Activated CD4-positive, alpha-beta T cell treated with anti-CD3 and anti-CD28 coated beads, Interleukin-2, amount 50 U/mL, for 24 hours (primary cell): ENCODE data around the gene PON3.
"Not testable (repeated sequence)": the region's sequence is repeated elsewhere in the genome, so short reads cannot be mapped to it uniquely, and the experiment has no call there.

ENCODE experiments used
- DNase-seq, 2 donors: peaks; one replicate each; pipeline ENCODE4 v3.0.0-alpha.2; 2020; ENCODE audit warnings: low read depth in 1 of 2, low spot score in 1 of 2

PON3 gene

GRCh38 chr7:95412075-95412474 lies 15.9 kb upstream of the PON3 start:
- no peak for DNase-seq

DNA sequence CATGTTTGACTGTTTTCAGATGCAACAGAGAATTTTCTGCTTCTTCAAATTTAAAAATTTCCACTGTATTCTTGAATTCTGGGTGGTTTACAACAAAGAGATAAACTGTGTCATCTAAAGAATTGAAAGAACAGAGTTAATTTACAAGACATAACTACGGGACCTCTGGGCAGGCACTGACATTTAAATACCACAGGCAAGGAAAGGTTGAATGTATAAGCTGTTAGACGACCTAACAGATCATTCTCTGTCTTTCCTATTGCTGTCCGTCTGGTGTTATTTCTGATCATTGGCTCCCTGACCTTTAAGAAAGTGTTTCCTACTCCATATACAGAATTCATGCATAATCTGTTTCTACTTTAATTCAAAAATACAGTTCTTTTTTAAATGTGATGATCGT lies 15.5 kb upstream of the PON3 start:
- DNase-seq: no peak

GRCh38 chr7:95411036-95411435 lies 14.9 kb upstream of the PON3 start:
- DNase-seq: no peak

- DNase-seq: no peak
These were observed 11.6 kb upstream of the PON3 start for GRCh38 chr7:95407751-95408150.

GRCh38 chr7:95405800-95406199 lies 9.6 kb upstream of the PON3 start:
- DNase-seq: no peak

DNA sequence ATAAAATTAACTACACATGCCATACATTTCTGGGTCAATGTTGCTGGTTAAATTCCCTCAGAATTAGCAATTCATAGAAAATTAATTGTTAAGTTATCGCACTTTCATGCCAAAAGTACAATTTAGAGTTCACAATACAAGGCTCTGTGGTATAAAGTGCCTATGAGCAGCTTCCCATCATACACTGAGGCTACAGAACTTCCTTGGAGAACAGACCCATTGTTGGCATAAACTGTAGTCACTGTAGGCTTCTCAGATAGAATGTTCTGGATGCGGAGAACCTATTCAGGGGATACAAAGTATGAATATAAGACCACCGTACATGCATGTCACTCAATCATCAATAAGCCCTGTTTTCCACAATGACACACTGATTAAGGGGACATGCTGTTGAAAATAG lies 9.0 kb upstream of the PON3 start:
- no peak for DNase-seq

GRCh38 chr7:95404316-95404865 lies 8.2 kb upstream of the PON3 start:
- DNase-seq: no peak

- DNase-seq: no peak
These were observed 2.2 kb upstream of the PON3 start for GRCh38 chr7:95398155-95398940.

DNA sequence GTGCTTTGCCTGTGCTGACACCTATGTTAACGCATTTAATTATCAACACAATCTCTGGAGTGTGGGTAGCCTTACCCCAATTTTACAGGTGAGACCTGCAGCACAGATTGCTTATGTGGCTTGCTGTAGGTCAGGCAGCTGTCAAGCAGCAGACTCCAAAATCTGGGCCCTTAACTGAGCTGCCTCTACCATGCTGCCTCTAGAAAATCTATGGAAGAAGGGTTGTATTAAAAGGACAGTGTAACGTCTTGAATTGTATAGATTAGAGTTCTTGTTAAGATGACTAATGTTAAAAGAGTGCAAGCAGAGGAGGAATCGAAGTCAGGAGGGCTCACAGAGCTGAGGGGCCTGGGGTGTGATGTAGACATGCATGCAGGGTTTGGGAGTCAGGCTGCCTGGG lies 1.2 kb upstream of the PON3 start:
- no peak for DNase-seq

GRCh38 chr7:95395755-95396135 lies 430 bp downstream of the PON3 start:
- no peak for DNase-seq

DNA sequence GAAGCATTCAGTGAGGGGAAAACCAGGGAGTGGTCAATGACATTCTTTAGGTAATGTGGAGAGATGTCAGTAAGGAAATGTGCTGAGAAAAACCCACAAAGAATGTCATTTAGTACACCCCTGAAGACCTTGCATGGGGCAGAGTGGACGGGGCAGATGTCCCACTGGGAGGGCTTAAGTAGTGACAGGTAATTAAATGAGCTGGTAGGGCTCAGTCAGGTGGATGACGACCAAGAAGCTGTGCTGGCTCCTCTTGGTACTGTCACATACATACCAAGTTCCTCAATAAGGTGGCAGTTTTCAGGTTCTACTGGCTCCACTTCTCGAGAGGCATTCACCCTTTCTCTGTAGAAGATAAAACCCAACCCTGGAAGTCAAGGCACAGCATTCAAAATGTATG lies 1.8 kb downstream of the PON3 start:
- DNase-seq: no peak

- DNase-seq: no peak
These were observed 4.4 kb downstream of the PON3 start for GRCh38 chr7:95391761-95392160.

- DNase-seq: no peak
These were observed 6.7 kb downstream of the PON3 start for GRCh38 chr7:95389516-95389915.

DNA sequence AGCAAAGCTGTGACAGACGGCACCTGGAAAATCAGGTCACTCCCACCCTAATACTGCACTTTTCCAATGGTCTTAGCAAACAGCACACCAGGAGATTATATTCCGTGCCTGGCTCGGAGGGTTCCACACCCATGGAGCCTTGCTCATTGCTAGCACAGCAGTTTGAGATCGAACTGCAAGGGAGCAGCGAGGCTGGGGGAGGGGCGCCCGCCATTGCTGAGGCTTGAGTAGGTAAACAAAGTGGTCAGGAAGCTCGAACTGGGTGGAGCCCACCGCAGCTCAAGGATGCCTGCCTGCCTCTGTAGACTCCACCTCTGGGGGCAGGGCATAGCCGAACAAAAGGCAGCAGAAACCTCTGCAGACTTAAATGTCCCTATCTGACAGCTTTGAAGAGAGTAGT lies 16.7 kb downstream of the PON3 start:
- not testable (repeated sequence) for DNase-seq

- DNase-seq: no peak
These were observed 19.4 kb downstream of the PON3 start for GRCh38 chr7:95376632-95377400.

GRCh38 chr7:95375591-95376257 lies 20.5 kb downstream of the PON3 start:
- no peak for DNase-seq

- DNase-seq: no peak
These were observed 22.9 kb downstream of the PON3 start for GRCh38 chr7:95373323-95373722.

DNA sequence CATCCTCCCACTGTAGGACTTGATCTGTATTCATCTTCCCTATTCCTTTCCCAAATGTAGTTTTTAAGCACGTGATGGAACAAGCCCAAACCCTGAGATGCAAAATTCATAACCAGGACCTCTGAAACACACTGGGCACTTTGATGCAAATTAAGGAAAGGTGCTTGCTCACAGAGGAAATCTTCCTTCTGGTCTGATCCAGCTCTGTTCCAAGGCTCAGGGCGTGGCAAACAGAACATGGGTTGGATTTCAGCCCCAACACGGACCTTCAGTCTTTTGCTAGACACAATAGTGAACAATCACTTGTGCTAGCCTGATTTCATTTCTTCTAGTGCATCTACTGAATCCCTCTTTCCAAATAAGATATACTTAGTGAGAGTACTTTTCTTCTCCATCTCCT lies 27.9 kb downstream of the PON3 start:
- no peak for DNase-seq

- DNase-seq: no peak
These were observed 28.6 kb downstream of the PON3 start for GRCh38 chr7:95367606-95368005.

- no peak for DNase-seq
These were observed 31.0 kb downstream of the PON3 start for GRCh38 chr7:95365151-95365550.

GRCh38 chr7:95357623-95358022 lies 38.6 kb downstream of the PON3 start:
- DNase-seq: no peak
